Measurements from ENCODE around the gene PRPSAP1. TPM values are rescaled to one million over a fixed set of nuclear protein-coding genes. Genes with fewer than 3 reads are reported as not detected.

Gene PRPSAP1
- total RNA-seq, 1 experiment from 2014 or later = 38.4 TPM

GRCh38 chr17:76280650-76281049 is 73.1 kb downstream of the PRPSAP1 start:
- WGBS (ENCODE audit: extremely low coverage, insufficient read length, low lambda C conversion rate) = no CpG with 5 or more reads among the region's 15 CpGs
- Histone ChIP-seq H2BK120ac (ENCODE audit: low read depth, low read length, poor library complexity, severe bottlenecking) (no peak overlapping the region), H3K27ac (ENCODE audit: insufficient read length, low read depth, low read length) (no peak overlapping the region), H3K18ac (ENCODE audit: insufficient read length, low read depth, low read length) (no peak overlapping the region), H3K9ac (ENCODE audit: extremely low read depth, insufficient read length, low read length) (no peak overlapping the region), H4K5ac (ENCODE audit: insufficient read length, low read depth, low read length) (no peak overlapping the region), H3K23ac (ENCODE audit: insufficient read length, low read depth, low read length) (no peak overlapping the region), H4K91ac (ENCODE audit: insufficient read length, low read depth, low read length) (no peak overlapping the region), H4K8ac (replicated peaks; ENCODE audit: insufficient read length, low read depth, low read length) (no peak overlapping the region), H2AK5ac (ENCODE audit: insufficient read length, low read length) (no peak overlapping the region), H2BK12ac (ENCODE audit: insufficient read length, low read depth, low read length) (no peak overlapping the region), H3K4me2 (ENCODE audit: insufficient read depth, insufficient read length, low read length) (no peak overlapping the region), H3K79me2 (ENCODE audit: insufficient read depth, low read length) (no peaks in the 10 kb centered on the region), H2BK15ac (ENCODE audit: low read depth, low read length) (no peak overlapping the region), H3K14ac (ENCODE audit: insufficient read depth, low read length) (no peak overlapping the region), H4K20me1 (ENCODE audit: control insufficient read depth, insufficient read depth, insufficient read length) (no peaks in the 10 kb centered on the region), H2BK20ac (ENCODE audit: low read depth, low read length, poor library complexity, severe bottlenecking) (no peak overlapping the region), H3K56ac (ENCODE audit: insufficient read length, low read depth, low read length) (no peak overlapping the region), H3K23me2 (ENCODE audit: insufficient read length, low read depth, low read length, poor library complexity, severe bottlenecking) (no peaks in the 10 kb centered on the region), H3K27me3 (ENCODE audit: insufficient read depth, low read length) (no peaks in the 10 kb centered on the region), H2BK5ac (ENCODE audit: insufficient read length, low read length) (no peak overlapping the region), H3K4ac (ENCODE audit: low read depth, low read length) (no peak overlapping the region), H3T11ph (ENCODE audit: low read length) (no peak overlapping the region), H3K4me1 (ENCODE audit: insufficient read depth, low read length) (no peaks in the 10 kb centered on the region), H3K9me3 (ENCODE audit: control insufficient read depth, low read depth, low read length) (no peaks in the 10 kb centered on the region), H2AFZ (ENCODE audit: low read length) (no peak overlapping the region), H3K79me1 (ENCODE audit: insufficient read depth, low read depth, low read length, poor library complexity, severe bottlenecking) (no peaks in the 10 kb centered on the region)
- Mint-ChIP-seq H3K36me3 (ENCODE audit: insufficient read depth in 1 of 3, low read depth in 3 of 3) (no peaks in the 10 kb centered on the region), H3K9me3 (no peaks in the 10 kb centered on the region), H3K27ac (no peak overlapping the region), H3K4me1 (peaks cover 6 to 17% of the 10 kb centered on the region in 2 experiments), H3K27me3 (ENCODE audit: low read depth) (peaks cover 1% of the 10 kb centered on the region; the same call in 1 of the 2 replicates), H3K4me3 (no peak overlapping the region)
- DNase-seq = no peak
- TF ChIP-seq, protein P1, sequence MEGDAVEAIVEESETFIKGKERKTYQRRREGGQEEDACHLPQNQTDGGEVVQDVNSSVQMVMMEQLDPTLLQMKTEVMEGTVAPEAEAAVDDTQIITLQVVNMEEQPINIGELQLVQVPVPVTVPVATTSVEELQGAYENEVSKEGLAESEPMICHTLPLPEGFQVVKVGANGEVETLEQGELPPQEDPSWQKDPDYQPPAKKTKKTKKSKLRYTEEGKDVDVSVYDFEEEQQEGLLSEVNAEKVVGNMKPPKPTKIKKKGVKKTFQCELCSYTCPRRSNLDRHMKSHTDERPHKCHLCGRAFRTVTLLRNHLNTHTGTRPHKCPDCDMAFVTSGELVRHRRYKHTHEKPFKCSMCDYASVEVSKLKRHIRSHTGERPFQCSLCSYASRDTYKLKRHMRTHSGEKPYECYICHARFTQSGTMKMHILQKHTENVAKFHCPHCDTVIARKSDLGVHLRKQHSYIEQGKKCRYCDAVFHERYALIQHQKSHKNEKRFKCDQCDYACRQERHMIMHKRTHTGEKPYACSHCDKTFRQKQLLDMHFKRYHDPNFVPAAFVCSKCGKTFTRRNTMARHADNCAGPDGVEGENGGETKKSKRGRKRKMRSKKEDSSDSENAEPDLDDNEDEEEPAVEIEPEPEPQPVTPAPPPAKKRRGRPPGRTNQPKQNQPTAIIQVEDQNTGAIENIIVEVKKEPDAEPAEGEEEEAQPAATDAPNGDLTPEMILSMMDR (conservative IDR thresholded peaks at IDR 0.05) = no peak

Data from H9 (cell line).